K562 (cell line): ENCODE data around the gene CEP95. TPM values are rescaled to one million over a fixed set of nuclear protein-coding genes. Genes with fewer than 3 reads are reported as not detected.

Experiments
- CBX1 ChIP-seq: sonication (generic); IDR thresholded peaks from 2 replicates; pipeline ENCODE4 v1.6.1; 2016; ENCODE audit warnings: antibody characterized with exemption, low read depth, mild to moderate bottlenecking
- CBX8 ChIP-seq: fragments of 200-600 bp; sonication (generic); IDR thresholded peaks from 2 replicates; pipeline ENCODE4 v1.6.1; 2012; ENCODE audit warnings: borderline replicate concordance, mixed run types, low read depth, mild to moderate bottlenecking, moderate library complexity, mixed read lengths, low read length, control low read depth, inconsistent platforms; ENCODE audit not compliant: poor library complexity, severe bottlenecking; ENCODE audit errors: extremely low read depth
- CREB5 ChIP-seq: fragments of 250-450 bp; sonication (Bioruptor Pico); IDR thresholded peaks from 2 replicates; pipeline ENCODE4 v1.5.0; 2020; ENCODE audit warnings: mild to moderate bottlenecking
- CREM ChIP-seq: IDR thresholded peaks from 2 replicates; pipeline ENCODE4 v1.6.1; 2014; ENCODE audit warnings: antibody characterized with exemption, low read depth
- CXXC5 ChIP-seq: fragments of 250-450 bp; sonication (Bioruptor Pico); IDR thresholded peaks from 2 replicates; pipeline ENCODE4 v1.8.0; 2022; ENCODE audit warnings: inconsistent platforms, mild to moderate bottlenecking, moderate library complexity
- E2F6 ChIP-seq, 2 experiments: IDR thresholded peaks; 2 replicates each; pipeline ENCODE4 v1.6.1; 2011; ENCODE audit warnings: borderline replicate concordance in 1 of 2, control low read depth in 1 of 2, low read depth in 1 of 2, low read length in 1 of 2, mild to moderate bottlenecking in 1 of 2, mixed read lengths in 1 of 2, moderate library complexity in 1 of 2; ENCODE audit not compliant: insufficient read depth in 1 of 2, insufficient read length in 1 of 2, poor library complexity in 1 of 2, severe bottlenecking in 1 of 2; ENCODE audit errors: extremely low read depth in 1 of 2
- ESRRA ChIP-seq: fragments of 450-650 bp; IDR thresholded peaks from 2 replicates; pipeline ENCODE4 v1.6.1; 2014; ENCODE audit warnings: low read depth, mild to moderate bottlenecking, moderate library complexity, borderline replicate concordance
- GATAD2B ChIP-seq: fragments of 450-650 bp; IDR thresholded peaks from 2 replicates; pipeline ENCODE4 v1.6.1; 2017; ENCODE audit warnings: mild to moderate bottlenecking, borderline replicate concordance
- HCFC1 ChIP-seq: IDR thresholded peaks from 2 replicates; pipeline ENCODE4 v1.6.1; 2012; ENCODE audit warnings: low read depth, low read length, improper control_type of control experiment
- MCM2 ChIP-seq: fragments of 450-650 bp; IDR thresholded peaks from 2 replicates; pipeline ENCODE4 v1.6.1; 2017; ENCODE audit warnings: low read depth, mild to moderate bottlenecking
- MYNN ChIP-seq, 2 experiments: sonication (generic); formaldehyde crosslinking in 1 of 2; IDR thresholded peaks; 2 replicates each; pipeline versions ENCODE4 v1.5.0 to v1.6.1; 2016 to 2020; ENCODE audit warnings: antibody characterized with exemption in 1 of 2, missing genetic modification reagents in 1 of 2
- PHF21A ChIP-seq: fragments of 450-650 bp; IDR thresholded peaks from 2 replicates; pipeline ENCODE4 v1.6.1; 2017; ENCODE audit warnings: low read depth, borderline replicate concordance
- RB1 ChIP-seq: fragments of 450-650 bp; IDR thresholded peaks from 2 replicates; pipeline ENCODE4 v1.6.1; 2017; ENCODE audit warnings: low read depth, mild to moderate bottlenecking
- SMARCE1 ChIP-seq: fragments of 450-650 bp; IDR thresholded peaks from 2 replicates; pipeline ENCODE4 v1.7.1; 2016; ENCODE audit warnings: mild to moderate bottlenecking
- TAF9B ChIP-seq: fragments of 450-650 bp; IDR thresholded peaks from 2 replicates; pipeline ENCODE4 v1.6.1; 2018; ENCODE audit warnings: mild to moderate bottlenecking; ENCODE audit not compliant: partially characterized antibody
- TARDBP ChIP-seq: fragments of 450-650 bp; IDR thresholded peaks from 2 replicates; pipeline ENCODE4 v1.6.1; 2016
- THRB ChIP-seq: fragments of 450-650 bp; formaldehyde crosslinking; conservative IDR thresholded peaks from 2 replicates; pipeline ENCODE4 v1.4.0; 2022; ENCODE audit warnings: mild to moderate bottlenecking, missing genetic modification characterization
- VEZF1 ChIP-seq: fragments of 200-800 bp; sonication (Bioruptor generic); IDR thresholded peaks from 2 replicates; pipeline ENCODE4 v1.6.1; 2017; ENCODE audit warnings: missing genetic modification characterization, missing compliant biosample characterization
- ZNF311 ChIP-seq: fragments of 250-450 bp; sonication (Bioruptor Pico); IDR thresholded peaks from 2 replicates; pipeline ENCODE4 v1.4.0; 2020; ENCODE audit warnings: mild to moderate bottlenecking, moderate library complexity
- ZNF41 ChIP-seq: fragments of 250-450 bp; sonication (Bioruptor Pico); conservative IDR thresholded peaks from 2 replicates; pipeline ENCODE4 v1.4.0; 2020; ENCODE audit warnings: mild to moderate bottlenecking
- ZNF551 ChIP-seq: fragments of 250-450 bp; sonication (Bioruptor Pico); IDR thresholded peaks from 2 replicates; pipeline ENCODE4 v1.5.0; 2021; ENCODE audit warnings: mild to moderate bottlenecking, moderate library complexity
- polyA plus RNA-seq, 8 experiments: library from polyadenylated mRNA; depleted of rRNA in 4 of 8; stranded (reverse) in 5 of 8; unstranded in 3 of 8; fragments of >200 nt; fragmentation: Nextera tagmentation in 2 of 8; fragmentation: Illumina TruSeq in 1 of 8; extraction: Ambion mirVana in 2 of 8; extraction: Trizol in 1 of 8; gene quantifications; 2 replicates each; pipeline versions ENCODE4 v1.2.1 to v1.2.3, GENCODE V29; 2011 to 2014; ENCODE audit warnings: inconsistent platforms in 1 of 8, missing spikeins in 1 of 8
- total RNA-seq, 7 experiments: library from RNA; depleted of rRNA in 6 of 7; stranded (reverse); fragments of >200 nt in 6 of 7; fragmentation: Illumina TruSeq in 2 of 7; extraction: Trizol in 2 of 7; gene quantifications; 2 replicates each; pipeline versions ENCODE4 v1.2.1 to v1.2.3, GENCODE V29; 2011 to 2021; ENCODE audit warnings: low replicate concordance in 1 of 7

CEP95 gene
- total and polyA plus RNA-seq, 9 of the 15 experiments (the other 6 are each of a cell fraction or from before 2014, with no cell fraction given), result 26.7 to 80.7 (median 56.9) TPM

- TF ChIP-seq CREM (peak; percentile 79), TAF9B (peak; percentile 33), RB1 (0 out of 2 replicates have a peak, but pooled peaks have one; percentile 15), MYNN (IDR thresholded peaks at IDR 0.05) (no peak), MYNN (CRISPR knock-in tag; IDR thresholded peaks at IDR 0.05) (no peak), CXXC5 (peak; percentile 71), ZNF41 (CRISPR knock-in tag) (0 out of 2 replicates have a peak, but pooled peaks have one; percentile 26), MCM2 (no peak), ZNF311 (CRISPR knock-in tag) (no peak), SMARCE1 (no peak), E2F6 (IDR thresholded peaks at IDR 0.05; ENCODE audit: borderline replicate concordance in 1 of 2, extremely low read depth in 1 of 2, insufficient read depth in 1 of 2, insufficient read length in 1 of 2, low read depth in 1 of 2, low read length in 1 of 2, poor library complexity in 1 of 2, severe bottlenecking in 1 of 2) (peak in 1 of 2 experiments; percentile 13), TARDBP (no peak), ESRRA (no peak), CBX8 (no peak), THRB (CRISPR knock-in tag) (peak; percentile 72; the same call in 1 of the 2 replicates), GATAD2B (no peak), HCFC1 (peak; percentile 50), VEZF1 (CRISPR knock-in tag) (no peak), PHF21A (no peak), CREB5 (CRISPR knock-in tag) (no peak), ZNF551 (CRISPR knock-in tag) (no peak), CBX1 (0 out of 2 replicates have a peak, but pooled peaks have one; percentile 19)
Observed at GRCh38 chr17:64505340-64506200, 1.2 kb upstream of the CEP95 start (continued).
